PC-3 (cell line): ENCODE measurements around the gene ZBTB12. TPM values are rescaled to one million over a fixed set of nuclear protein-coding genes. Genes with fewer than 3 reads are reported as not detected.

Experiments
- ATAC-seq: fragments of 200-7000 bp; cut with Tn5 transposase; 2 replicates; pipeline ENCODE4 v1.9.1; 2020; ENCODE audit warnings: mild to moderate bottlenecking, moderate library complexity
- BruUV-seq: library from RNA; stranded (reverse); fragments of 400-500 nt; replicated peaks from 2 replicates; lab custom pipeline; 2021; lab: Mats Ljungman, UMichigan
- CTCF ChIA-PET: fragments of 300-600 bp; sonication (Branson Sonifier 250); formaldehyde crosslinking; loops from one replicate; lab custom pipeline; 2022; ENCODE audit warnings: antibody characterized with exemption; lab: Charles Lee
- POLR2A ChIA-PET: fragments of 300-600 bp; sonication (Branson Sonifier 250); formaldehyde crosslinking; loops from one replicate; lab custom pipeline; 2022; ENCODE audit warnings: antibody characterized with exemption; ENCODE audit not compliant: unreplicated experiment; lab: Charles Lee
- DNase-seq: peaks from one replicate; pipeline ENCODE4 v3.0.0-alpha.2; 2015
- H2AFZ ChIP-seq: fragments of 300-600 bp; sonication (generic); 2 replicates; pipeline ENCODE4 v1.6.0; 2016; ENCODE audit warnings: antibody characterized with exemption, low read length
- H3F3A ChIP-seq: fragments of 300-600 bp; sonication (generic); one replicate; pipeline ENCODE4 v1.6.0; 2017; ENCODE audit warnings: antibody characterized with exemption, low read length, control low read depth, mild to moderate bottlenecking; ENCODE audit not compliant: unreplicated experiment
- H3K27ac ChIP-seq: fragments of 300-600 bp; sonication (generic); 2 replicates; pipeline ENCODE4 v1.5.1; 2016; ENCODE audit warnings: mild to moderate bottlenecking, low read length
- H3K27me3 ChIP-seq: fragments of 300-600 bp; sonication (generic); 2 replicates; pipeline ENCODE4 v1.6.1; 2016; ENCODE audit warnings: low read length, mixed read lengths
- H3K36me3 ChIP-seq: fragments of 300-600 bp; sonication (generic); 2 replicates; pipeline ENCODE4 v1.6.1; 2016; ENCODE audit warnings: low read depth, mixed run types, low read length, mixed read lengths
- H3K4me1 ChIP-seq: fragments of 300-600 bp; sonication (generic); 2 replicates; pipeline ENCODE4 v1.5.1; 2016; ENCODE audit warnings: low read length; ENCODE audit not compliant: insufficient read depth
- H3K4me2 ChIP-seq: fragments of 300-600 bp; sonication (generic); 2 replicates; pipeline ENCODE4 v1.6.0; 2016; ENCODE audit warnings: low read length
- H3K4me3 ChIP-seq: fragments of 300-600 bp; sonication (generic); 2 replicates; pipeline ENCODE4 v1.5.1; 2016; ENCODE audit warnings: mild to moderate bottlenecking, low read length, mixed read lengths
- H3K79me2 ChIP-seq: fragments of 300-600 bp; sonication (generic); 2 replicates; pipeline ENCODE4 v1.6.1; 2017; ENCODE audit warnings: low read length, mixed read lengths
- H3K9ac ChIP-seq: fragments of 300-600 bp; sonication (generic); 2 replicates; pipeline ENCODE4 v1.6.0; 2016; ENCODE audit warnings: mild to moderate bottlenecking, low read length
- H3K9me2 ChIP-seq: fragments of 300-600 bp; sonication (generic); replicated peaks from 2 replicates; pipeline ENCODE4 v1.6.1; 2016; ENCODE audit warnings: mixed run types, low read length, mixed read lengths
- H3K9me3 ChIP-seq: fragments of 300-600 bp; sonication (generic); 2 replicates; pipeline ENCODE4 v1.6.1; 2016; ENCODE audit warnings: low read length, mixed read lengths
- H4K20me1 ChIP-seq: fragments of 300-600 bp; sonication (generic); 2 replicates; pipeline ENCODE4 v1.6.1; 2016; ENCODE audit warnings: low read length, mixed read lengths
- EZH2 ChIP-seq: fragments of 300-600 bp; sonication (generic); IDR thresholded peaks from one replicate; pipeline ENCODE4 v1.6.1; 2017; ENCODE audit warnings: antibody characterized with exemption, mild to moderate bottlenecking, low read length; ENCODE audit not compliant: unreplicated experiment
- EZH2phosphoT487 ChIP-seq: fragments of 300-600 bp; sonication (generic); IDR thresholded peaks from 2 replicates; pipeline ENCODE4 v1.6.1; 2018; ENCODE audit warnings: mild to moderate bottlenecking, antibody characterized with exemption, low read length, borderline replicate concordance
- intact Hi-C: fragments of 100-400 bp; cut with micrococcal nuclease; formaldehyde crosslinking; loops from 2 replicates; pipeline ENCODE4 v1.9.0; 2023
- total RNA-seq: library from RNA; depleted of rRNA; stranded (reverse); fragments of >200 nt; gene quantifications from 2 replicates; pipeline ENCODE4 v1.2.3, GENCODE V29; 2014
- TF ChIP-seq, protein P1 (sequence below): fragments of 300-600 bp; sonication (generic); conservative IDR thresholded peaks from 2 replicates; pipeline ENCODE4 v1.5.1; 2017; ENCODE audit warnings: antibody characterized with exemption, low read depth, mild to moderate bottlenecking, low read length

The ZBTB12 gene
- total RNA-seq, 1 experiment from 2014 or later: 5.4 TPM

DNA sequence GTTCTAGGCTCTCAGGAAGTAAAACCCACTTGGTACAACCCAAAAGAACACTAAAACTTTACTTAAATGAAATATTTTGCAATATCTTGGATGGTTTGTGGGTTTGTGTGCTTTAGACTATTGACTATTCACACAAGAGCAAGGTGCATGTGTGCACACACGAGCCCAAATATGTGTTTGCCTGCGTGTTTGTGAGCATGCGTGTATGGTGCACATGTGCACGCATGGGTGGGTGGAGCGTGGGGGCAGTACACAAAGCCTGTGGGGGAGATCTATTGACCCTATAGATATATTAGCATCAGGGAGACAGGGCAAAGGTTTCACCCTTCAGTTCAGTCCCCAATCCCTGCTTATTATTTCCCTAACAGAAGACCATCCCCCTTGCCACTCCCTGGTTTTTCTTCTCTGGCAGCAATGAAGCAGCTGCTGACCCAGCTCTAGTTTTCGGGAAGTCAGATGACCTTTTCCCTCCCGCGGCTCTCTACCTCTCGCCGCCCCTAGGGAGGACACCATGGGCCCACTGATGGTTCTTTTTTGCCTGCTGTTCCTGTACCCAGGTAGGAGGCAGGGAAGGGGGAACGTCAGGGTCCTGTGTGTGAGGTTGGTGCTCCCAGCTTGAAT lies 25.5 kb upstream of the ZBTB12 start, which contains the start of gene C2:
TSS of gene C2 (plus strand) at position 476 of the 621 bp plus-strand sequence. CDS start at position 512, 36 bp downstream.
- Histone ChIP-seq H3K9me3 (no peaks in the 10 kb centered on the region), H3K36me3 (no peaks in the 10 kb centered on the region), H3K9me2 (no peaks in the 10 kb centered on the region), H3F3A (no peaks in the 10 kb centered on the region), H3K79me2 (no peaks in the 10 kb centered on the region), H2AFZ (no peak within 1 kb of the TSS), H3K4me2 (no peak within 1 kb of the TSS), H3K27ac (no peak within 1 kb of the TSS), H3K4me3 (no peak within 1 kb of the TSS), H3K4me1 (no peaks in the 10 kb centered on the region), H3K9ac (no peak within 1 kb of the TSS), H4K20me1 (no peaks in the 10 kb centered on the region), H3K27me3 (no peaks in the 10 kb centered on the region)
- ATAC-seq (no peak), DNase-seq (no peak)
- TF ChIP-seq EZH2phosphoT487 (no peak), EZH2 (no peak)
- TF ChIP-seq, protein P1, sequence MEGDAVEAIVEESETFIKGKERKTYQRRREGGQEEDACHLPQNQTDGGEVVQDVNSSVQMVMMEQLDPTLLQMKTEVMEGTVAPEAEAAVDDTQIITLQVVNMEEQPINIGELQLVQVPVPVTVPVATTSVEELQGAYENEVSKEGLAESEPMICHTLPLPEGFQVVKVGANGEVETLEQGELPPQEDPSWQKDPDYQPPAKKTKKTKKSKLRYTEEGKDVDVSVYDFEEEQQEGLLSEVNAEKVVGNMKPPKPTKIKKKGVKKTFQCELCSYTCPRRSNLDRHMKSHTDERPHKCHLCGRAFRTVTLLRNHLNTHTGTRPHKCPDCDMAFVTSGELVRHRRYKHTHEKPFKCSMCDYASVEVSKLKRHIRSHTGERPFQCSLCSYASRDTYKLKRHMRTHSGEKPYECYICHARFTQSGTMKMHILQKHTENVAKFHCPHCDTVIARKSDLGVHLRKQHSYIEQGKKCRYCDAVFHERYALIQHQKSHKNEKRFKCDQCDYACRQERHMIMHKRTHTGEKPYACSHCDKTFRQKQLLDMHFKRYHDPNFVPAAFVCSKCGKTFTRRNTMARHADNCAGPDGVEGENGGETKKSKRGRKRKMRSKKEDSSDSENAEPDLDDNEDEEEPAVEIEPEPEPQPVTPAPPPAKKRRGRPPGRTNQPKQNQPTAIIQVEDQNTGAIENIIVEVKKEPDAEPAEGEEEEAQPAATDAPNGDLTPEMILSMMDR: no peak
- no TSS peak for BruUV-seq
- intact Hi-C loops: no loop called here
- ChIA-PET CTCF (no interaction called here), POLR2A (no interaction called here)

DNA sequence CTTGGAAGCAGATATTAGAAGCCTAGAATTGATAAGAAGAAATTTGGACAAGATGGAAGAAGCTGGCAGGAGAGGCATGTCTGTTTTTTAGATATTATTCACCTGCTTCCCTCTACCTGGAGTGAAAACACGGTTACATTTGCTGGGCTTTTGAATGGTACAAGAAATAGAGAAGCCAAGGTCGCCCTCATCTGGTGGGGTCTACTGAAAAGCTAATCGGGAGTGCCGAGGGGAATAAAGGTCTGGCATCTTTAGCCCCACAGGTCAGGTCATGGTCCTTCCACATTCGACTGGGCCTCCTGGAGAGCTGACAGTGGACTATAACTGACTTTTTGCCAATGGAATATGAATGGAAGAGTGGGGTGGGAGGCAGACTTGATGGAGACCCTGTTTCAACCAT lies 21.1 kb upstream of the ZBTB12 start:
- Histone ChIP-seq H3K36me3 (no peaks in the 10 kb centered on the region), H4K20me1 (no peaks in the 10 kb centered on the region), H3K4me2 (no peak overlapping the region), H3K27me3 (no peaks in the 10 kb centered on the region), H2AFZ (no peak overlapping the region), H3K79me2 (no peaks in the 10 kb centered on the region), H3K27ac (no peak overlapping the region), H3K9me2 (no peaks in the 10 kb centered on the region), H3F3A (no peaks in the 10 kb centered on the region), H3K9ac (no peak overlapping the region), H3K4me1 (no peaks in the 10 kb centered on the region), H3K4me3 (no peak overlapping the region), H3K9me3 (no peaks in the 10 kb centered on the region)
- BruUV-seq: no TSS peak
- ATAC-seq (0 out of 2 replicates have a peak, but pooled peaks have one; percentile 38), DNase-seq (peak; percentile 35)
- TF ChIP-seq, protein P1: peak; percentile 43; the same call in 1 of the 2 replicates
- TF ChIP-seq EZH2: no peak
- CTCF ChIA-PET: no interaction called here
- POLR2A ChIA-PET: no interaction called here
- intact Hi-C loops: no loop called here

DNA sequence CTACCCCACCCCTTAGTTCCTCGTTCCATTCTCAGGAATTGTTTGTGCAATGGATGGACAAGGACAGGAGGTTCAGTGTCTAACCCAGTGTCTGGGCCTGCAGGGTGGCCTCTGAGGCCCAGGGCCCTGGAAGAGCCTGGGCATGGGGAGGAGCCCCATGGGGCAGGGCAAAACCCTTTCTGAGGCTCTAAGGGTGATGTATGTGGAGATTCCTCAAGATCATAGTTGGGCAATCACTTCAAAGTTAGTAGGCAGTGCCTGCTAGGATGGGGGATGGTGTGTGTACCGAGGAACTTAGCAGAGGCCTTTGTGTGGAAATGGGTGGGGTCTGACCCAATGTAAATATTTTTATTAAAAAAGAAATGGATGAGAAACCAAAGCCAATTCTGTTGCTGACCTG lies 18.9 kb upstream of the ZBTB12 start:
- no peaks in the 10 kb centered on the region for H3K9me2 ChIP-seq
- H3K79me2 ChIP-seq: no peaks in the 10 kb centered on the region
- H3F3A ChIP-seq: no peaks in the 10 kb centered on the region
- BruUV-seq: no TSS peak
- no peak for TF ChIP-seq EZH2phosphoT487
- TF ChIP-seq, protein P1: no peak
- no peak for TF ChIP-seq EZH2
- no peaks in the 10 kb centered on the region for H3K4me1 ChIP-seq
- no peaks in the 10 kb centered on the region for H4K20me1 ChIP-seq
- no peak; the same call in none of the 2 replicates for ATAC-seq
- intact Hi-C loops: no loop called here
- H3K36me3 ChIP-seq: no peaks in the 10 kb centered on the region
- H3K4me2 ChIP-seq: no peak overlapping the region
- no peak overlapping the region for H3K9ac ChIP-seq
- no peaks in the 10 kb centered on the region for H3K9me3 ChIP-seq
- H2AFZ ChIP-seq: no peak overlapping the region
- H3K27me3 ChIP-seq: no peaks in the 10 kb centered on the region
- CTCF ChIA-PET: interaction anchor here (0.7 kb wide), 1 partner anchor 194 kb away, joined by 3 read pairs; no protein-coding TSS in a partner anchor
- POLR2A ChIA-PET: no interaction called here
- H3K4me3 ChIP-seq: no peak overlapping the region
- no peak overlapping the region for H3K27ac ChIP-seq
- no peak for DNase-seq
